GM12878 (cell line): Measurements from ENCODE around the gene UGT8. TPM values are rescaled to one million over a fixed set of nuclear protein-coding genes. Genes with fewer than 3 reads are reported as not detected.

ENCODE experiments used
- ATAC-seq: fragments of 200-7000 bp; cut with Tn5 transposase; 3 replicates; pipeline ENCODE4 v1.9.1; 2020; ENCODE audit warnings: mild to moderate bottlenecking, moderate library complexity
- BruUV-seq: library from RNA; stranded (reverse); fragments of 400-500 nt; replicated peaks from 2 replicates; lab custom pipeline; 2021; lab: Mats Ljungman, UMichigan
- CTCF ChIA-PET: fragments of 300-600 bp; sonication (Branson Sonifier 250); formaldehyde crosslinking; extraction: SDS; loops from one replicate; lab custom pipeline; 2021; ENCODE audit warnings: inconsistent platforms; lab: Yijun Ruan, JAX
- POLR2A ChIA-PET: fragments of 350-600 bp; formaldehyde crosslinking; extraction: SDS; loops from one replicate; lab custom pipeline; 2021; ENCODE audit warnings: inconsistent platforms; lab: Charles Lee
- RAD21 ChIA-PET: fragments of 300-600 bp; sonication (Branson Sonifier 250); formaldehyde crosslinking; loops from one replicate; lab custom pipeline; 2023; ENCODE audit warnings: antibody characterized with exemption; ENCODE audit not compliant: unreplicated experiment; lab: Charles Lee
- SMC1A ChIA-PET: fragments of 300-600 bp; sonication (Branson Sonifier 250); formaldehyde crosslinking; loops from one replicate; lab custom pipeline; 2023; ENCODE audit not compliant: unreplicated experiment, uncharacterized antibody; lab: Charles Lee
- DNase-seq: peaks from one replicate; pipeline ENCODE4 v3.0.0-alpha.2; 2011; ENCODE audit warnings: low read depth, low spot score
- FAIRE-seq: peaks from 3 replicates; lab custom pipeline; 2011; peaks lifted over from hg19 to GRCh38; lab: Jason Lieb, UNC
- H2AFZ ChIP-seq: 2 replicates; pipeline ENCODE4 v1.6.0; 2011; ENCODE audit warnings: low read depth, low read length, control low read depth; ENCODE audit not compliant: control insufficient read depth
- H3K27ac ChIP-seq: 2 replicates; pipeline ENCODE4 v1.5.1; 2011; ENCODE audit warnings: control low read depth; ENCODE audit not compliant: control insufficient read depth, insufficient read depth
- H3K27me3 ChIP-seq, 2 experiments: replicated peaks in 1 of 2; 2 replicates each; pipeline versions ENCODE4 v1.6.0 to v1.6.1; 2011; ENCODE audit warnings: low read length in 1 of 2; ENCODE audit not compliant: control insufficient read depth in 2 of 2, insufficient read depth in 2 of 2
- H3K36me3 ChIP-seq, 2 experiments: 2 replicates each; pipeline ENCODE4 v1.5.1; 2011; ENCODE audit warnings: low read length in 1 of 2; ENCODE audit not compliant: control insufficient read depth in 2 of 2, insufficient read depth in 2 of 2
- H3K4me1 ChIP-seq: 2 replicates; pipeline ENCODE4 v1.6.1; 2011; ENCODE audit warnings: mild to moderate bottlenecking, low read length, moderate library complexity, mixed read lengths; ENCODE audit not compliant: control insufficient read depth, insufficient read depth
- H3K4me2 ChIP-seq: 2 replicates; pipeline ENCODE4 v1.6.0; 2011; ENCODE audit warnings: control low read depth; ENCODE audit not compliant: control insufficient read depth, insufficient read depth
- H3K4me3 ChIP-seq: fragments of 200-600 bp; sonication (generic); 2 replicates; pipeline ENCODE4 v1.5.1; 2016
- H3K79me2 ChIP-seq: 2 replicates; pipeline ENCODE4 v1.6.0; 2011; ENCODE audit warnings: low read length; ENCODE audit not compliant: control insufficient read depth, insufficient read depth
- H3K9ac ChIP-seq: 2 replicates; pipeline ENCODE4 v1.8.0; 2011; ENCODE audit warnings: low read length, control low read depth, mixed read lengths; ENCODE audit not compliant: control insufficient read depth, insufficient read depth
- H3K9me3 ChIP-seq: replicated peaks from 3 replicates; pipeline ENCODE4 v1.5.1; 2011; ENCODE audit warnings: mild to moderate bottlenecking, low read length; ENCODE audit not compliant: control insufficient read depth, insufficient read depth
- H4K20me1 ChIP-seq: 2 replicates; pipeline ENCODE4 v1.6.0; 2011; ENCODE audit not compliant: control insufficient read depth, insufficient read depth
- CHD4 ChIP-seq: fragments of 200-600 bp; sonication (generic); IDR thresholded peaks from 2 replicates; pipeline ENCODE4 v1.6.1; 2016; ENCODE audit warnings: mild to moderate bottlenecking
- EED ChIP-seq: sonication (generic); IDR thresholded peaks from 2 replicates; pipeline ENCODE4 v1.6.1; 2016; ENCODE audit warnings: antibody characterized with exemption, low read depth
- FOXM1 ChIP-seq: IDR thresholded peaks from 2 replicates; pipeline ENCODE4 v1.6.1; 2012; ENCODE audit warnings: low read depth, mild to moderate bottlenecking, inconsistent platforms, low read length, moderate library complexity
- MAX ChIP-seq: IDR thresholded peaks from 2 replicates; pipeline ENCODE4 v1.6.1; 2012; ENCODE audit warnings: low read depth, low read length, improper control_type of control experiment
- NFYA ChIP-seq: IDR thresholded peaks from 2 replicates; pipeline ENCODE4 v1.6.1; 2011; ENCODE audit warnings: low read depth, mild to moderate bottlenecking, low read length, improper control_type of control experiment, borderline replicate concordance
- POLR2A ChIP-seq: IDR thresholded peaks from 2 replicates; pipeline ENCODE4 v1.6.1; 2011; ENCODE audit warnings: low read depth, mild to moderate bottlenecking, low read length
- RELA ChIP-seq: fragments of 450-650 bp; IDR thresholded peaks from 2 replicates; pipeline ENCODE4 v1.8.0; 2014; ENCODE audit warnings: borderline replicate concordance; ENCODE audit not compliant: partially characterized antibody
- RFX5 ChIP-seq: IDR thresholded peaks from 2 replicates; pipeline ENCODE4 v1.6.1; 2011; ENCODE audit warnings: low read depth, low read length, improper control_type of control experiment
- TCF3 ChIP-seq: IDR thresholded peaks from 2 replicates; pipeline ENCODE4 v1.6.1; 2012; ENCODE audit warnings: low read depth, mild to moderate bottlenecking, low read length, borderline replicate concordance; ENCODE audit not compliant: insufficient read depth
- ZNF24 ChIP-seq: fragments of 450-650 bp; IDR thresholded peaks from 2 replicates; pipeline ENCODE4 v1.6.1; 2017; ENCODE audit warnings: antibody characterized with exemption, mild to moderate bottlenecking
- ZNF274 ChIP-seq: IDR thresholded peaks from one replicate; pipeline ENCODE4 v1.8.0; 2011; ENCODE audit not compliant: insufficient read length, insufficient read depth
- ZNF592 ChIP-seq: fragments of 450-650 bp; IDR thresholded peaks from 2 replicates; pipeline ENCODE4 v1.6.1; 2017; ENCODE audit warnings: mild to moderate bottlenecking, moderate library complexity
- WGBS: methylation state at CpG from one replicate; pipeline ENCODE4 v1.1.6; 2016; ENCODE audit warnings: low lambda C conversion rate; ENCODE audit not compliant: insufficient replicate concordance, insufficient coverage; ENCODE audit errors: missing lambda C conversion rate; 5-methylcytosine and 5-hydroxymethylcytosine counted together
- in situ Hi-C: fragments of 300-500 bp; cut with MboI; formaldehyde crosslinking; loops from 9 replicates; pipeline ENCODE4 v1.14.3; 2018; ENCODE audit warnings: mixed read lengths
- intact Hi-C: fragments of 100-400 bp; cut with micrococcal nuclease; formaldehyde crosslinking; loops from one replicate; pipeline ENCODE4 v1.14.2; 2022; ENCODE audit not compliant: unreplicated experiment
- polyA plus RNA-seq, 11 experiments: library from polyadenylated mRNA; depleted of rRNA in 4 of 11; unstranded in 6 of 11; stranded (reverse) in 5 of 11; fragments of >200 nt; fragmentation: Nextera tagmentation in 4 of 11; fragmentation: Illumina TruSeq in 1 of 11; extraction: Ambion mirVana in 4 of 11; extraction: Trizol in 1 of 11; gene quantifications; 1 replicate in 1 of 11; 2 replicates in 10 of 11; pipeline versions ENCODE4 v1.2.1 to v1.2.3, GENCODE V29; 2011 to 2016; ENCODE audit warnings: inconsistent platforms in 2 of 11, missing spikeins in 2 of 11, low read depth in 1 of 11
- total RNA-seq, 4 experiments: library from RNA; depleted of rRNA in 3 of 4; stranded (reverse); fragments of >200 nt in 3 of 4; fragmentation: Illumina TruSeq in 1 of 4; extraction: Trizol in 1 of 4; gene quantifications; 2 replicates each; pipeline versions ENCODE4 v1.2.1 to v1.2.3, GENCODE V29; 2013 to 2021

The UGT8 gene
- total and polyA plus RNA-seq, 10 of the 15 experiments (the other 5 are each of a cell fraction or from before 2014, with no cell fraction given) = 0.16 to 1.1 (median 0.49) TPM

- ChIA-PET CTCF (no interaction called here), SMC1A (no interaction called here), RAD21 (no interaction called here), POLR2A (no interaction called here)
- in situ Hi-C loops = no loop called here
- no peak overlapping the region for H3K4me3 ChIP-seq
- no TSS peak for BruUV-seq
- ATAC-seq = no peak
- intact Hi-C loops = no loop called here
- H3K79me2 ChIP-seq = no peaks in the 10 kb centered on the region
- no peak overlapping the region for H2AFZ ChIP-seq
- no peak for DNase-seq
- no peak overlapping the region for H3K4me2 ChIP-seq
- peaks cover 4 to 21% of the 10 kb centered on the region in 2 experiments for H3K27me3 ChIP-seq
- TF ChIP-seq MAX = no peak
- no peak for TF ChIP-seq ZNF24
- no peak for TF ChIP-seq EED
- TF ChIP-seq CHD4 = no peak
- no peak for TF ChIP-seq RELA
- no peak for TF ChIP-seq ZNF274
- peaks cover 21% of the 10 kb centered on the region for H3K4me1 ChIP-seq
- H3K36me3 ChIP-seq = no peaks in the 10 kb centered on the region
- H3K9ac ChIP-seq = no peak overlapping the region
- H3K9me3 ChIP-seq = no peaks in the 10 kb centered on the region; the same call in 2 of the 3 replicates
- H4K20me1 ChIP-seq = no peaks in the 10 kb centered on the region
- no peak for FAIRE-seq
- no peak overlapping the region for H3K27ac ChIP-seq
- 82% methylated on average over 11 of the region's 11 CpGs for WGBS
Measured at GRCh38 chr4:114595207-114595606, 3.4 kb upstream of the UGT8 start.

- Histone ChIP-seq H3K4me2 (no peak overlapping the region), H3K79me2 (no peaks in the 10 kb centered on the region), H3K9me3 (no peaks in the 10 kb centered on the region; the same call in 2 of the 3 replicates), H3K4me1 (peaks cover 28% of the 10 kb centered on the region), H4K20me1 (no peaks in the 10 kb centered on the region), H2AFZ (no peak overlapping the region), H3K4me3 (no peak overlapping the region), H3K36me3 (no peaks in the 10 kb centered on the region), H3K9ac (no peak overlapping the region), H3K27me3 (peaks cover 4 to 21% of the 10 kb centered on the region in 2 experiments), H3K27ac (no peak overlapping the region)
- ATAC-seq (no peak), FAIRE-seq (no peak), DNase-seq (no peak)
- in situ Hi-C loops (no loop called here), intact Hi-C loops (no loop called here)
- CTCF ChIA-PET = no interaction called here
- RAD21 ChIA-PET = no interaction called here
- WGBS = 44% methylated on average over 2 of the region's 2 CpGs
- SMC1A ChIA-PET = no interaction called here
- POLR2A ChIA-PET = no interaction called here
- no TSS peak for BruUV-seq
- TF ChIP-seq TCF3 (no peak), RFX5 (no peak), FOXM1 (no peak), ZNF592 (no peak), NFYA (no peak), POLR2A (no peak)
Measured at GRCh38 chr4:114595921-114596320, 2.7 kb upstream of the UGT8 start.
